C4-2B (cell line): ENCODE results near the gene GNAT2.

Experiments
- CTCF ChIP-seq: fragments of 450-650 bp; conservative IDR thresholded peaks from 2 replicates; pipeline ENCODE4 v1.5.1; 2017; ENCODE audit warnings: mild to moderate bottlenecking
- ZFX ChIP-seq: fragments of 450-650 bp; IDR thresholded peaks from 2 replicates; pipeline ENCODE4 v1.6.1; 2017

GRCh38 chr1:109592916-109593315 lies 26.5 kb downstream of the GNAT2 start:
- TF ChIP-seq CTCF = no peak
- TF ChIP-seq ZFX = no peak
